SH-SY5Y (cell line): ENCODE measurements around the gene SIK3.

Experiments used
- GATA2 ChIP-seq: IDR thresholded peaks from 2 replicates; pipeline ENCODE4 v1.6.1; 2011; ENCODE audit warnings: mild to moderate bottlenecking, low read depth, low read length
- GATA3 ChIP-seq: IDR thresholded peaks from 2 replicates; pipeline ENCODE4 v1.6.1; 2011; ENCODE audit warnings: low read depth, mild to moderate bottlenecking, low read length, moderate library complexity

Gene SIK3

GRCh38 chr11:116890193-116890592 lies 208.0 kb downstream of the SIK3 start:
- TF ChIP-seq GATA2 (no peak), GATA3 (no peak)

GRCh38 chr11:116888884-116889549 lies 209.2 kb downstream of the SIK3 start:
- TF ChIP-seq GATA2 (no peak), GATA3 (no peak)

DNA sequence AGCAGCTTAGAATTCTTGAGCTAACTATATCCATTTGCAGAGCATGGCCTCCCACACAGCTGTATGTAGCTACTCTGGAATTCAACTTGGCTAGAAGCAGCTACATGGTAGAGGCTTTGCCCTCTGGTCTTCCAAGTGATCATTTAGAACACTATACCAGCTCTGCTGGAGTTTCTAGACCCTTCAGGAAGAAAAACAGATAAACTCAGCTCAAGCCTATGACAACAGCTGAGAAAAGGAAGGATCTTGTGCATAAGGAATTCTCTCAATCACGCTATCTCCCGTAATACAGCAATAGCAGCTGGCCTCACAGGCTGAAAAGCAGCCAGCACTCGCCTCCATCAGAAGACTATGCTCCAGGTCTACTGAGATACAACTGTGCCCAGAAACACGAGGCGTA lies 210.2 kb downstream of the SIK3 start:
- TF ChIP-seq GATA3 = no peak
- no peak for TF ChIP-seq GATA2

DNA sequence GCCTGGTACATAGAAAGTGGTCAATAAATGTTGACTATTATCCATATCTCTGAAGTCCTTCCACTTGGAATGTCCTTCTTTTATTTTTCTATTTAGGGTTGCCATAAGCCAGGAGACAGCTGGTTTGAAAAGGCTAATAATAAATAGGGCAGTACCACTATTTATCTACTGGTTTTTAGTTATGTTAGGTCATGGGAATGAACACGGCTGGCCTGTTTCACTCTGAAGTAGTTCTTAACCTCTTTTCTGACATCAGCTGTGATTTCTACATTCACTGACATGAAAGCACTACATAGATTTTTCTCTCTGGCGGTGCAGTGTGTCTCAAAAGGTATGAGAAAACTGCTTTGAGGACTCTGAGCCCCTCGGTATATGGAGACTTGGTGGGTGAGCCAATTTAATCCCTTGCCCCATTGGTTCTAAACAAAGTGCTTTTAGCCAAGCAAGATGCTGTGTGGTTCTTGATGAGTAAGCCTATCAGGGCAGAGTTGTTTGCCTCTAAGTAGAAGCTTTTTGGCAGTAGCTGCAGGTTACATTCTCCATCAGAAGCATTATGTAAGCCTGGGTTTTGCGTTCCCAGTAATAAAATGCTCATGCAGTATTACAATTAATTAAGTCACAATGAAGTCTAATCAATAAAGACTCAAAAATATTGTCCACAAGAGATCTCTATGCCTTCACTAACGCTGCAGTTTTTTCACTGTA lies 212.1 kb downstream of the SIK3 start:
- TF ChIP-seq GATA3 (no peak), GATA2 (no peak)

DNA sequence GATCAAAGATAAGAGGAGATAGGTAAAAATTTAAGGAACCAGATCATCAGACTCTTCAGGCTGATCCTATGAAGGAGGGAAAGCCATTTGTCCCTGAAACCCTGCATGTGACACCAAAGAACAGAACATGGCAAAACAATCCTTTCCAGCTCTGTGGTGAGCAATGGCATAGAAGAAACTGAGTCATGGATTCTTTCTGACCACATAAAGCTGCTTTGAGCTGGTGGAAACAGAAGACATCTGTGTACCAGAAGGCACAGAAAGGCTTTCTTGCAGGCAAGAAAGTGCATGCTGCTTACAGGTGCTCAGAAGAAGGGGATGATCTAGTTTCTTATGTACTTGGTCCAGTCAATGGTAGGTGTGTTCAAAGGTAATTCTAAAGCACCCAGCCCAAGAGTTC lies 215.8 kb downstream of the SIK3 start:
- TF ChIP-seq GATA3 (no peak), GATA2 (no peak)

DNA sequence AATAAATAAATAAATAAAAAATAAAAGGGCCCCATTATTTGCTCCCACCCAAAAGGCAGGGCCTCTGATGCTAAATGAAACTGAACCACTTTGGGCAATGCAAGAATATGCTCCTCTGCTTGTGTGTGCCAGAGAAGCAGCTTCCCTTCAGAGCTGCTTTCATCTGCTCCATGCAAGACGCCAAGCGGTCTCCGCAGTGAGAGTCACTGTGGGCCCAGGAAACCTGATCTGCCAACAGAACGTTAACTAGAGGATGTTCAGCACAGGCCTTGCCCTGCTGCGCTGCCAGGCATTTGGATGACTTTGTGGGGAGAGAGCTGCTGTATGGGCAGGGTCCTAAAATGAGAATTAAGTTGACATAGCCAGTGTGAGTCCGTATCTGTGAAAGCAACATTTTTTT lies 217.1 kb downstream of the SIK3 start:
- no peak for TF ChIP-seq GATA2
- no peak for TF ChIP-seq GATA3

GRCh38 chr11:116879800-116880625 lies 218.2 kb downstream of the SIK3 start:
- TF ChIP-seq GATA3 (no peak), GATA2 (no peak)

GRCh38 chr11:116876656-116877055 lies 221.6 kb downstream of the SIK3 start:
- TF ChIP-seq GATA2 (no peak), GATA3 (no peak)

- TF ChIP-seq GATA2 (no peak), GATA3 (no peak)
Observed at GRCh38 chr11:116875194-116875593, 223.0 kb downstream of the SIK3 start.

GRCh38 chr11:116874251-116874650 lies 224.0 kb downstream of the SIK3 start:
- TF ChIP-seq GATA2 = no peak
- no peak for TF ChIP-seq GATA3

DNA sequence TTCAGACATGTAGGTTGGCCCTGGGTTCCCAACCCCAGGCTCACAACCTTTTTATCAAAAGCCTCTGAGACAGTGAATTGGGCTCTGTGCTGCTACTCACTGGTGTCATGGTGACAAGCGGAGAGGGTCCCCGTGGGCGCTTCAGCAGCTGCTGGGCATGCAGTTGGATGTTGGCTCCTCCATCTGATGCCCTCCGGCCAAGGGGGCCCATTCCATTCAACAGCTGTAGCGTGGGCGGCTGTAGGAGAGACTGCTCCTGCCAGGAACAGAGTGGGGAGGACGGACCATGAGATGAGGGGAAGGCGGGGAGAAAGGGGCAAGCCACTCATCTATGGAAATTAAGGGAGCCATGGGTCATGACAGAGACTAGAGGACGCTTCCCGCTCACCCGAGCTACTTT lies 224.8 kb downstream of the SIK3 start:
- TF ChIP-seq GATA3 = no peak

- TF ChIP-seq GATA2 (no peak), GATA3 (no peak)
Observed at GRCh38 chr11:116871248-116871647, 227.0 kb downstream of the SIK3 start.

- TF ChIP-seq GATA2 = no peak
- no peak for TF ChIP-seq GATA3
Observed at GRCh38 chr11:116870054-116870453, 228.2 kb downstream of the SIK3 start.

DNA sequence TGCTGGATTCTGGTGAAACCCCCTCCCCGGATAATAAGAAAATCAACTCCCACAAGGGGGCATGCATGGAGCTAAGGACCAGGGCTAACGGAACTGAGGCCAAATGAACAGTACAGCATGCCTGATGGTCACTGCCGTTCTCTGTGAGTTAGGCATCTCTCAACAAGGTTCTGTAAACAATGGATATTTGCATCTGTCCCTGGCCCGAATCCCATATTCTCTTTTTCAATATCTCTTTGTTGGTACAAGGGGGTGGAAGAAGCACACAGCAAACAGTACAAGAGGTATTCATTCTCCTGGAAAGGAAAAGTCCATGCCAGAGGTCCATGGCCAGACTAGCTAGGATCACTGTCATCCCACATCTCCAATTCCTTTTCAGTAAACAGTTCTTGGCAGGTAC lies 228.6 kb downstream of the SIK3 start:
- no peak for TF ChIP-seq GATA2
- no peak for TF ChIP-seq GATA3

DNA sequence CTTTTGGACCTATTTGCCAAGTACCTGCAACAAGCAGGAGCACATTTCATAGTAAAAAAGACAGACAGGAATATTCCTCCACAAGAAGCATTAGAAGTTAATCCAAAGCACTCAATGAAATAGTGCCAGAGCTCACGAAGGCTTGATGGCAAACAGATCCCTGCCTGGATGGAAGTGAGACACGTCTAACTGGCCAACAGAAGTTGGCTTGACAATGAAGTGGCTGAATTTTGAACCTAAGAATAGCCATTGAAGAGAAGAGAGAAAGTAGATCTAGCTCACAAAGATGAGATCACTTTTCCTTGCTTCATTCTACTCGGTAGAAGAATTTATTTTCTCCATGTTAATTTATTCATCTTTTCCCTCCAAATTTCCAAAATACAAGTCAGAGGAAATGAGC lies 230.2 kb downstream of the SIK3 start:
- TF ChIP-seq GATA3 = no peak
- no peak for TF ChIP-seq GATA2

- TF ChIP-seq GATA3 (no peak), GATA2 (no peak)
Observed at GRCh38 chr11:116867619-116868018, 230.6 kb downstream of the SIK3 start.
